HCT116 (cell line): ENCODE measurements around the gene UPF3B. TPM values are rescaled to one million over a fixed set of nuclear protein-coding genes. Genes with fewer than 3 reads are reported as not detected.

Experiments
- ATAC-seq: fragments of 200-7000 bp; cut with Tn5 transposase; 2 replicates; pipeline ENCODE4 v1.9.1; 2020; ENCODE audit warnings: mild to moderate bottlenecking, moderate library complexity
- BruUV-seq: library from RNA; stranded (reverse); fragments of 400-500 nt; replicated peaks from 2 replicates; lab custom pipeline; 2021; lab: Mats Ljungman, UMichigan
- CTCF ChIA-PET: fragments of 300-600 bp; sonication (Branson Sonifier 250); formaldehyde crosslinking; loops from one replicate; lab custom pipeline; 2021; ENCODE audit warnings: antibody characterized with exemption; lab: Charles Lee
- POLR2A ChIA-PET: fragments of 300-600, 350-600 bp; sonication (Branson Sonifier 250); formaldehyde crosslinking; loops from one replicate; lab custom pipeline; 2021; ENCODE audit warnings: antibody characterized with exemption; lab: Charles Lee
- RAD21 ChIA-PET, 2 experiments: fragments of 300-600 bp; sonication (Branson Sonifier 250); formaldehyde crosslinking; loops; one replicate each; lab custom pipeline; 2023; ENCODE audit warnings: low total read pairs in 2 of 2; ENCODE audit not compliant: uncharacterized antibody in 2 of 2, unreplicated experiment in 2 of 2, low non-redundant PET in 1 of 2; lab: Charles Lee
- DNase-seq: peaks from one replicate; pipeline ENCODE4 v3.0.0-alpha.2; 2010; ENCODE audit warnings: low read depth, low spot score
- H2AFZ ChIP-seq: fragments of 200-600 bp; shearing (Covaris generic), sonication (generic); 2 replicates; pipeline ENCODE4 v1.6.1; 2017; ENCODE audit warnings: low read depth, mixed run types, mixed read lengths, antibody characterized with exemption, low read length; ENCODE audit not compliant: poor library complexity, severe bottlenecking
- H3K27ac ChIP-seq: 2 replicates; pipeline ENCODE4 v1.5.1; 2012; ENCODE audit warnings: low read depth, low read length
- H3K27me3 ChIP-seq: fragments of 200-600 bp; sonication (generic); 2 replicates; pipeline ENCODE4 v1.6.1; 2016; ENCODE audit warnings: mixed run types, low read length, mixed read lengths; ENCODE audit not compliant: insufficient read depth
- H3K36me3 ChIP-seq, 2 experiments: fragments of 200-500 bp in 1 of 2; fragments of 200-600 bp in 1 of 2; sonication (Bioruptor generic) in 1 of 2; sonication (generic) in 1 of 2; 2 replicates each; pipeline versions ENCODE4 v1.5.1 to v1.6.1; 2014 to 2016; ENCODE audit warnings: low read length in 2 of 2, inconsistent platforms in 1 of 2, mixed read lengths in 1 of 2, mixed run types in 1 of 2; ENCODE audit not compliant: insufficient read depth in 2 of 2, control insufficient read depth in 1 of 2
- H3K4me1 ChIP-seq, 2 experiments: fragments of 200-600 bp in 1 of 2; sonication (generic) in 1 of 2; 2 replicates each; pipeline versions ENCODE4 v1.5.1 to v1.6.1; 2012 to 2017; ENCODE audit warnings: low read length in 2 of 2, inconsistent platforms in 1 of 2, mild to moderate bottlenecking in 1 of 2, mixed read lengths in 1 of 2, mixed run types in 1 of 2, moderate library complexity in 1 of 2; ENCODE audit not compliant: insufficient read depth in 2 of 2, control insufficient read depth in 1 of 2
- H3K4me2 ChIP-seq: fragments of 200-600 bp; sonication (generic); 2 replicates; pipeline ENCODE4 v1.6.1; 2017; ENCODE audit warnings: mixed run types, low read length, mixed read lengths
- H3K4me3 ChIP-seq, 2 experiments: fragments of 200-600 bp in 1 of 2; sonication (generic) in 1 of 2; replicated peaks in 1 of 2; 2 replicates each; pipeline ENCODE4 v1.5.1; 2011 to 2016; ENCODE audit warnings: low read length in 2 of 2, control low read depth in 1 of 2, low read depth in 1 of 2, mild to moderate bottlenecking in 1 of 2, mixed read lengths in 1 of 2, mixed run types in 1 of 2
- H3K79me2 ChIP-seq: fragments of 200-600 bp; sonication (generic); 2 replicates; pipeline ENCODE4 v1.6.1; 2017; ENCODE audit warnings: mild to moderate bottlenecking, mixed run types, low read length, moderate library complexity, mixed read lengths; ENCODE audit not compliant: insufficient read depth
- H3K9ac ChIP-seq: fragments of 200-600 bp; sonication (generic); 2 replicates; pipeline ENCODE4 v1.6.1; 2016; ENCODE audit warnings: low read length, mixed read lengths
- H3K9me2 ChIP-seq: fragments of 200-600 bp; sonication (generic), shearing (Covaris generic); 2 replicates; pipeline ENCODE4 v1.6.1; 2017; ENCODE audit warnings: mixed run types, mild to moderate bottlenecking, moderate library complexity; ENCODE audit not compliant: insufficient read depth
- H3K9me3 ChIP-seq, 2 experiments: fragments of 200-500 bp in 1 of 2; fragments of 200-600 bp in 1 of 2; sonication (Bioruptor generic) in 1 of 2; sonication (generic) in 1 of 2; 2 replicates each; pipeline ENCODE4 v1.6.1; 2014 to 2017; ENCODE audit warnings: low read length in 2 of 2, mixed read lengths in 2 of 2, inconsistent platforms in 1 of 2, low read depth in 1 of 2, mild to moderate bottlenecking in 1 of 2, mixed run types in 1 of 2, moderate library complexity in 1 of 2; ENCODE audit not compliant: control insufficient read depth in 1 of 2, insufficient read depth in 1 of 2
- H4K20me1 ChIP-seq: fragments of 200-600 bp; sonication (generic), shearing (Covaris generic); 2 replicates; pipeline ENCODE4 v1.6.1; 2017; ENCODE audit warnings: mixed run types, mild to moderate bottlenecking, moderate library complexity; ENCODE audit not compliant: insufficient read depth
- CTCF ChIP-seq, 3 experiments: fragments of 200-600 bp in 1 of 3; sonication (generic) in 1 of 3; IDR thresholded peaks in 2 of 3; conservative IDR thresholded peaks in 1 of 3; 2 replicates each; pipeline ENCODE4 v1.5.1; 2012 to 2017; ENCODE audit warnings: low read depth in 2 of 3, low read length in 2 of 3, antibody characterized with exemption in 1 of 3, borderline replicate concordance in 1 of 3, control low read depth in 1 of 3, mild to moderate bottlenecking in 1 of 3, mixed read lengths in 1 of 3, mixed run types in 1 of 3, moderate library complexity in 1 of 3; ENCODE audit not compliant: insufficient read depth in 1 of 3
- EZH2 ChIP-seq: fragments of 200-600 bp; sonication (generic); IDR thresholded peaks from 2 replicates; pipeline ENCODE4 v1.6.1; 2017; ENCODE audit warnings: antibody characterized with exemption, mixed run types
- RAD21 ChIP-seq: IDR thresholded peaks from 2 replicates; pipeline ENCODE4 v1.6.1; 2012; ENCODE audit warnings: low read depth, mild to moderate bottlenecking
- ZFX ChIP-seq: fragments of 450-650 bp; IDR thresholded peaks from 2 replicates; pipeline ENCODE4 v1.6.1; 2017
- intact Hi-C: fragments of 100-400 bp; cut with micrococcal nuclease; formaldehyde crosslinking; loops from 2 replicates; pipeline ENCODE4 v1.10.0; 2022
- total RNA-seq: library from RNA; stranded (reverse); gene quantifications from one replicate; pipeline ENCODE4 v1.2.1, GENCODE V29; 2021; ENCODE audit not compliant: unreplicated experiment

The UPF3B gene
- total RNA-seq, 1 experiment from 2014 or later: 11.9 TPM

DNA sequence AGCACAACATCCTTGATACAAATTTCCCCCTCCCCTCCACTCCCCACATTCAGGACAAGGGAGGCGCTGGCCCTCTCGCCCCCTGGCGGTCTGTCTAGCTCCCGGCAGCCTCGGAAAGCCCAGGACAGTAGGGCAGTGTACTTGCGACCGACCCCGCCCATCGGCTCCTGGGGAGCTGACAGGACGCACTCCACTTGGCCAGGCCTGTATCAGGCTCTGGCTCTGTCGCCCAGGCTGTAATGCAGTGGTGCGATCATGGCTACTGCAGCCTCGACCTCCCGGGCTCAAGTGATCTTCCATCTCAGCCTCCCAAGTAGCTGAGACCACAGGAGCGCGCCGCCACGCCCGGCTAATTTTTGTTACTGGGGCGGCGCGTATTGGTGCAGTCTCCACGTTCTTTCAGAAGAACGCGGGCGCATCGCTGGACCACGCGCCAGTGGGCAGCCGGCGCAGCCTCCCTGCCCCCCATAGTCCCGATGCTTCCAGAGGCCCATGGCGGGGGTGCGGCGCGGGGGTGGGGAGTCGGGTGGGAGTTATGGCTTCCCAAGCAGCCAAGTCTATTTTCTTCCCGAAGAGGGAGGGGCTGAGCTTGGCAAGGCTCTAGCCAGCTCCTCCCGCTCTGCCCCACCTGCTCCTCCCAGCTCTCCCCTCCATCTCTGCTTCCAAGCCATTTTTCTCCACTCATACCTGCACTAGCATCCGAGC is 35.1 kb upstream of the UPF3B start:
- no peaks in the 10 kb centered on the region for H3K79me2 ChIP-seq
- RAD21 ChIA-PET: interaction anchor here in 1 of 2 experiments (1.2 kb wide), 1 partner anchor 130 kb away, joined by 4 read pairs; no protein-coding TSS in a partner anchor
- H3K9ac ChIP-seq: peak overlapping the region; percentile 46
- peak; percentile 44 for DNase-seq
- H3K4me1 ChIP-seq: peaks cover 2 to 6% of the 10 kb centered on the region in 2 experiments; a peak in 2 of 4 replicates
- peak overlapping the region; percentile 86 for H3K4me2 ChIP-seq
- BruUV-seq: no TSS peak
- H4K20me1 ChIP-seq: no peaks in the 10 kb centered on the region
- no peaks in the 10 kb centered on the region for H3K9me2 ChIP-seq
- no peak overlapping the region for H2AFZ ChIP-seq
- POLR2A ChIA-PET: interaction anchor here (1.5 kb wide), 1 partner anchor 96 kb away, joined by 5 read pairs; the partner anchor contains the start of gene RPL39
- H3K9me3 ChIP-seq: no peaks in the 10 kb centered on the region
- CTCF ChIA-PET: interaction anchor here (0.6 to 2.1 kb wide), 10 partner anchors 8 to 394 kb away, joined by 3 to 11 read pairs (median 3); partner anchors contain the start of genes AKAP14 and UPF3B
- H3K27ac ChIP-seq: no peak overlapping the region
- H3K36me3 ChIP-seq: no peaks in the 10 kb centered on the region
- H3K4me3 ChIP-seq: peak overlapping the region; percentile 40 to 60
- ATAC-seq: peak; percentile 97
- H3K27me3 ChIP-seq: no peaks in the 10 kb centered on the region
- intact Hi-C loops: no loop called here
- TF ChIP-seq CTCF (IDR thresholded peaks at IDR 0.05 in 2 of 3, conservative IDR thresholded peaks at IDR 0.05 in 1 of 3; ENCODE audit: borderline replicate concordance in 1 of 3, insufficient read depth in 1 of 3, low read depth in 2 of 3, low read length in 2 of 3) (peak; percentile 44 to 73 (median 62); a peak in 5 of 6 replicates), ZFX (0 out of 2 replicates have a peak, but pooled peaks have one; percentile 10), RAD21 (peak; percentile 25; the same call in 1 of the 2 replicates), EZH2 (no peak)
- TF ChIP-seq, all 23 proteins: peak for 3
